ENCODE data around the gene FARSA. TPM values are rescaled to one million over a fixed set of nuclear protein-coding genes. Genes with fewer than 3 reads are reported as not detected.

Gene FARSA
- total and polyA plus RNA-seq, 2 of the 8 experiments (the other 6 are each of a cell fraction or from before 2014, with no cell fraction given) = 61.0 to 103 TPM

GRCh38 chr19:12965812-12966135, 32.3 kb upstream of the FARSA start:
- POLR2A ChIA-PET (ENCODE audit: partially characterized antibody) = interaction anchor here (0.7 to 7.1 kb wide), 19 partner anchors 11 to 186 kb away, joined by 3 to 67 read pairs (median 4); partner anchors contain the start of genes CALR, GADD45GIP1, KLF1 and NACC1
- no peak for TF ChIP-seq CREB1 (IDR thresholded peaks at IDR 0.05)
- no peak for TF ChIP-seq CBX8 (IDR thresholded peaks at IDR 0.05; ENCODE audit: borderline replicate concordance, low read depth, low read length)
- TF ChIP-seq USF2 (IDR thresholded peaks at IDR 0.05; ENCODE audit: low read length) = no peak
- no peak for TF ChIP-seq SP1 (IDR thresholded peaks at IDR 0.05; ENCODE audit: low read depth, low read length)

More at GRCh38 chr19:12965812-12966135, 32.3 kb upstream of the FARSA start:
- Histone ChIP-seq H2AFZ (ENCODE audit: low read length) (peak overlapping the region; percentile 76; the same call in 1 of the 2 replicates), H3K14ac (ENCODE audit: insufficient read length) (no peak overlapping the region), H2BK20ac (ENCODE audit: low read length) (no peak overlapping the region), H4K5ac (ENCODE audit: insufficient read length, low read depth, low read length) (no peak overlapping the region), H4K20me1 (replicated peaks in 1 of 2; ENCODE audit: control insufficient read depth in 1 of 2, insufficient read depth in 2 of 2, low read length in 2 of 2) (no peaks in the 10 kb centered on the region), H3K23me2 (ENCODE audit: low read depth, low read length) (no peaks in the 10 kb centered on the region), H3K18ac (ENCODE audit: extremely low read depth, low read length) (peak overlapping the region; percentile 93; the same call in 1 of the 2 replicates), H2BK5ac (ENCODE audit: low read depth, low read length) (no peak overlapping the region), H2BK15ac (ENCODE audit: low read length) (no peak overlapping the region), H2BK12ac (ENCODE audit: low read depth, low read length) (no peak overlapping the region), H3K4me1 (replicated peaks in 1 of 4; ENCODE audit: control insufficient read depth in 3 of 4, insufficient read depth in 4 of 4, low read length in 3 of 4) (peaks cover 0 to 6% (median 2%) of the 10 kb centered on the region in 4 experiments; a peak in 2 of 7 replicates), H3K9me3 (ENCODE audit: insufficient read depth in 2 of 2, low read depth in 1 of 2, low read length in 1 of 2) (no peaks in the 10 kb centered on the region; a peak in 1 of 4 replicates), H3K4ac (replicated peaks; ENCODE audit: insufficient read length, low read depth, low read length) (no peak overlapping the region), H2AK5ac (ENCODE audit: low read depth, low read length) (no peak overlapping the region), H4K8ac (ENCODE audit: extremely low read depth, insufficient read depth, low read length) (no peak overlapping the region), H3K4me3 (ENCODE audit: extremely low read depth in 1 of 4, insufficient read depth in 2 of 4, low read depth in 3 of 4, low read length in 4 of 4) (peak overlapping the region in 2 of 4 experiments; percentile 46 to 54; a peak in 5 of 8 replicates), H3K23ac (ENCODE audit: insufficient read length) (no peak overlapping the region), H3K79me2 (ENCODE audit: control insufficient read depth in 1 of 2, insufficient read depth in 2 of 2, low read length in 2 of 2) (no peaks in the 10 kb centered on the region), H3K4me2 (ENCODE audit: insufficient read depth in 1 of 2, low read depth in 2 of 2, low read length in 2 of 2) (peak overlapping the region; percentile 4 to 64; a peak in 2 of 4 replicates), H3K36me3 (ENCODE audit: control insufficient read depth in 2 of 4, insufficient read depth in 4 of 4, low read length in 3 of 4) (no peaks in the 10 kb centered on the region), H3K27ac (ENCODE audit: low read depth, low read length) (no peak overlapping the region), H3K27me3 (replicated peaks in 1 of 4; ENCODE audit: control insufficient read depth in 3 of 4, extremely low read depth in 1 of 4, insufficient read depth in 3 of 4, low read length in 3 of 4) (no peaks in the 10 kb centered on the region), H3K9ac (replicated peaks in 1 of 4; ENCODE audit: extremely low read depth in 1 of 4, low read depth in 3 of 4, low read length in 3 of 4) (no peak overlapping the region), H4K91ac (replicated peaks; ENCODE audit: insufficient read length, low read length) (no peak overlapping the region), H3K79me1 (ENCODE audit: low read depth, low read length) (no peaks in the 10 kb centered on the region), H3K56ac (replicated peaks; ENCODE audit: insufficient read length, low read depth, low read length) (no peak overlapping the region), H2BK120ac (replicated peaks; ENCODE audit: low read depth, low read length) (no peak overlapping the region)
- WGBS, 2 experiments (ENCODE audit: extremely low coverage in 1 of 2, insufficient coverage in 1 of 2, insufficient read length in 1 of 2, insufficient replicate concordance in 2 of 2, low coverage in 1 of 2, low lambda C conversion rate in 2 of 2, missing lambda C conversion rate in 1 of 2) = 51% methylated on average over 7 of the region's 8 CpGs; no CpG with 5 or more reads in 1 of the 2 experiments
- no peak for FAIRE-seq
- DNase-seq (ENCODE audit: low read depth in 1 of 2, low spot score in 2 of 2) = no peak
- CTCF ChIA-PET (ENCODE audit: partially characterized antibody) = interaction anchor here (0.7 to 7.6 kb wide), 67 partner anchors 12 to 1076 kb away, joined by 3 to 154 read pairs (median 4); partner anchors contain the start of genes CALR, DNASE2, GADD45GIP1 and GCDH
